Measurements from ENCODE around the gene WFS1. TPM values are rescaled to one million over a fixed set of nuclear protein-coding genes. Genes with fewer than 3 reads are reported as not detected.
A peak's percentile ranks its signal among the peaks of the same experiment; 100 is the strongest.

The WFS1 gene
- total and polyA plus RNA-seq, 9 of the 15 experiments (the other 6 are each of a cell fraction or from before 2014, with no cell fraction given): 0.01 to 0.29 (median 0.03) TPM; not detected in 5

DNA sequence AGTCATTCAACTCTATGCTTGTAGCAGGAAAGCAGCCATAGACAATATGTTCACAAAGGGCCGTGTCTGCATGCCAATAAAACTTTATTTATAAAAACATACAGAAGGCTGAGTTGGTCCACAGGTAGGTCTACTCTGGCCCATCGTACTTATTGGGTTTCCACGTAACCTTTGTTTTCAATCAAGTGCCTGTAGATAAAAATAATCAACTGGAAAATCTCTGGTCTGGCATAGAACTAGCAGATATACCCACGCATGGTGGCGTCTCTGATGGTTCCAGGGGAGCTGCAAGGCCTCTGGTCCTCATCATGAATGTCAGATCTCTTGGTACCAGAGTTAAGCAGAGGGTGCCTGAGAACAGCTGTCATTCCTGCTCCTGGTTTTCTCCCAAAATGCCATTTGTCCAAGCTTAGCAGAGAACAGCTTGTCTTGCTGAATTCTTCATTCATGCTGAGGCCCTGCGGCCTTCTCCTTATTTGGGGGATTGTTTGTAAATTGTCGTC, 37.9 kb upstream of the WFS1 start:
- TF ChIP-seq, protein P1, sequence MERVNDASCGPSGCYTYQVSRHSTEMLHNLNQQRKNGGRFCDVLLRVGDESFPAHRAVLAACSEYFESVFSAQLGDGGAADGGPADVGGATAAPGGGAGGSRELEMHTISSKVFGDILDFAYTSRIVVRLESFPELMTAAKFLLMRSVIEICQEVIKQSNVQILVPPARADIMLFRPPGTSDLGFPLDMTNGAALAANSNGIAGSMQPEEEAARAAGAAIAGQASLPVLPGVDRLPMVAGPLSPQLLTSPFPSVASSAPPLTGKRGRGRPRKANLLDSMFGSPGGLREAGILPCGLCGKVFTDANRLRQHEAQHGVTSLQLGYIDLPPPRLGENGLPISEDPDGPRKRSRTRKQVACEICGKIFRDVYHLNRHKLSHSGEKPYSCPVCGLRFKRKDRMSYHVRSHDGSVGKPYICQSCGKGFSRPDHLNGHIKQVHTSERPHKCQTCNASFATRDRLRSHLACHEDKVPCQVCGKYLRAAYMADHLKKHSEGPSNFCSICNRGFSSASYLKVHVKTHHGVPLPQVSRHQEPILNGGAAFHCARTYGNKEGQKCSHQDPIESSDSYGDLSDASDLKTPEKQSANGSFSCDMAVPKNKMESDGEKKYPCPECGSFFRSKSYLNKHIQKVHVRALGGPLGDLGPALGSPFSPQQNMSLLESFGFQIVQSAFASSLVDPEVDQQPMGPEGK (CRISPR knock-in tag; IDR thresholded peaks at IDR 0.05; ENCODE audit: borderline replicate concordance): no peak
- TF ChIP-seq TCF7 (IDR thresholded peaks at IDR 0.05; ENCODE audit: borderline replicate concordance): no peak
- no peak for TF ChIP-seq ELF1 (tag; IDR thresholded peaks at IDR 0.05)
- no peak for TF ChIP-seq HNRNPK (IDR thresholded peaks at IDR 0.05; ENCODE audit: low read depth, low read length, poor library complexity, severe bottlenecking)
- TF ChIP-seq, protein P2, sequence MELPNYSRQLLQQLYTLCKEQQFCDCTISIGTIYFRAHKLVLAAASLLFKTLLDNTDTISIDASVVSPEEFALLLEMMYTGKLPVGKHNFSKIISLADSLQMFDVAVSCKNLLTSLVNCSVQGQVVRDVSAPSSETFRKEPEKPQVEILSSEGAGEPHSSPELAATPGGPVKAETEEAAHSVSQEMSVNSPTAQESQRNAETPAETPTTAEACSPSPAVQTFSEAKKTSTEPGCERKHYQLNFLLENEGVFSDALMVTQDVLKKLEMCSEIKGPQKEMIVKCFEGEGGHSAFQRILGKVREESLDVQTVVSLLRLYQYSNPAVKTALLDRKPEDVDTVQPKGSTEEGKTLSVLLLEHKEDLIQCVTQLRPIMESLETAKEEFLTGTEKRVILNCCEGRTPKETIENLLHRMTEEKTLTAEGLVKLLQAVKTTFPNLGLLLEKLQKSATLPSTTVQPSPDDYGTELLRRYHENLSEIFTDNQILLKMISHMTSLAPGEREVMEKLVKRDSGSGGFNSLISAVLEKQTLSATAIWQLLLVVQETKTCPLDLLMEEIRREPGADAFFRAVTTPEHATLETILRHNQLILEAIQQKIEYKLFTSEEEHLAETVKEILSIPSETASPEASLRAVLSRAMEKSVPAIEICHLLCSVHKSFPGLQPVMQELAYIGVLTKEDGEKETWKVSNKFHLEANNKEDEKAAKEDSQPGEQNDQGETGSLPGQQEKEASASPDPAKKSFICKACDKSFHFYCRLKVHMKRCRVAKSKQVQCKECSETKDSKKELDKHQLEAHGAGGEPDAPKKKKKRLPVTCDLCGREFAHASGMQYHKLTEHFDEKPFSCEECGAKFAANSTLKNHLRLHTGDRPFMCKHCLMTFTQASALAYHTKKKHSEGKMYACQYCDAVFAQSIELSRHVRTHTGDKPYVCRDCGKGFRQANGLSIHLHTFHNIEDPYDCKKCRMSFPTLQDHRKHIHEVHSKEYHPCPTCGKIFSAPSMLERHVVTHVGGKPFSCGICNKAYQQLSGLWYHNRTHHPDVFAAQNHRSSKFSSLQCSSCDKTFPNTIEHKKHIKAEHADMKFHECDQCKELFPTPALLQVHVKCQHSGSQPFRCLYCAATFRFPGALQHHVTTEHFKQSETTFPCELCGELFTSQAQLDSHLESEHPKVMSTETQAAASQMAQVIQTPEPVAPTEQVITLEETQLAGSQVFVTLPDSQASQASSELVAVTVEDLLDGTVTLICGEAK (IDR thresholded peaks at IDR 0.05): peak; percentile 92
- TF ChIP-seq, protein P2 (CRISPR knock-in tag; IDR thresholded peaks at IDR 0.05): peak; percentile 84
- TF ChIP-seq CBX8 (IDR thresholded peaks at IDR 0.05; ENCODE audit: borderline replicate concordance, extremely low read depth, low read depth, low read length, poor library complexity, severe bottlenecking): no peak
- no peaks in the 10 kb centered on the region for H3K79me2 ChIP-seq (ENCODE audit: control insufficient read depth, insufficient read depth, low read length)
- H3K4me1 ChIP-seq (replicated peaks in 1 of 2; ENCODE audit: control insufficient read depth in 2 of 2, insufficient read depth in 2 of 2, low read length in 2 of 2): no peaks in the 10 kb centered on the region; a peak in 1 of 5 replicates
- 2% methylated on average over 7 of the region's 7 CpGs for WGBS (ENCODE audit: insufficient coverage, low coverage, missing lambda C conversion rate)
- H3K4me2 ChIP-seq (ENCODE audit: insufficient read depth, low read length): no peak overlapping the region
- no peak for ATAC-seq
- no peak overlapping the region for H2AFZ ChIP-seq (ENCODE audit: low read depth, low read length)
- H3K4me3 ChIP-seq: no peak overlapping the region
- no peaks in the 10 kb centered on the region for H3K9me3 ChIP-seq (replicated peaks; ENCODE audit: control insufficient read depth, insufficient read depth, low read depth, low read length)
- FAIRE-seq: no peak
- no peaks in the 10 kb centered on the region for H4K20me1 ChIP-seq (replicated peaks; ENCODE audit: control insufficient read depth, insufficient read depth, low read length)
- CTCF ChIA-PET (ENCODE audit: low intra/inter-chr PET ratio): no interaction called here
- H3K27me3 ChIP-seq (ENCODE audit: control insufficient read depth in 2 of 2, insufficient read depth in 2 of 2, low read length in 2 of 2): peaks cover 0 to 28% of the 10 kb centered on the region in 2 experiments; a peak in 3 of 5 replicates
- in situ Hi-C loops (cut with MboI) (no loop called here), intact Hi-C loops (cut with micrococcal nuclease) (no loop called here)
- no peaks in the 10 kb centered on the region for H3K36me3 ChIP-seq (ENCODE audit: control insufficient read depth, insufficient read depth, low read length)
- H3K9me1 ChIP-seq (ENCODE audit: control insufficient read depth, insufficient read depth, low read length): no peaks in the 10 kb centered on the region
- no peak for DNase-seq (ENCODE audit: extremely low read depth in 1 of 4, low spot score in 3 of 4)
- POLR2A ChIA-PET: no interaction called here
- no peak overlapping the region for H3K9ac ChIP-seq (ENCODE audit: insufficient read depth in 1 of 2, low read depth in 2 of 2, low read length in 2 of 2)
- no peak overlapping the region for H3K27ac ChIP-seq (ENCODE audit: extremely low read depth, low read depth, low read length)
- no TSS peak for BruUV-seq (replicated peaks)

Measured in K562 (cell line).